ENCODE results near the gene TTC33.

DNA sequence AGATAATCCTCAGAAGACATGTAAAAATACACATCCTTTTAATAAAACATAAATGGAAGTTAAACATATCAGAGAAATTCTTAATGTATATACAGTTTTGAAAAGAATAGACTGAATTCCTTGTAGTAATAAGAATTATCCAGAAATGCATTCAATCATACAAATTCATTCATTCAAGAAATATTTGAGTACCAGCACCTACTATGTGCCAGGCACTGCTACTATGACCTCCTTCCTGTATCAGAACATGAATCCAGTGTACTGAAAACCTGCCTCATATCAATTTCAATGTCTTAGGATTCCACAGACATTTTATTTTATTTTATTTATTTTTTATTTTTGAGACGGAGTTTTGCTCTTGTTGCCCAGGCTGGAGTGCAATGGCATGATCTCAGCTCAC, 29.2 kb upstream of the TTC33 start:
- TF ChIP-seq, protein P1, sequence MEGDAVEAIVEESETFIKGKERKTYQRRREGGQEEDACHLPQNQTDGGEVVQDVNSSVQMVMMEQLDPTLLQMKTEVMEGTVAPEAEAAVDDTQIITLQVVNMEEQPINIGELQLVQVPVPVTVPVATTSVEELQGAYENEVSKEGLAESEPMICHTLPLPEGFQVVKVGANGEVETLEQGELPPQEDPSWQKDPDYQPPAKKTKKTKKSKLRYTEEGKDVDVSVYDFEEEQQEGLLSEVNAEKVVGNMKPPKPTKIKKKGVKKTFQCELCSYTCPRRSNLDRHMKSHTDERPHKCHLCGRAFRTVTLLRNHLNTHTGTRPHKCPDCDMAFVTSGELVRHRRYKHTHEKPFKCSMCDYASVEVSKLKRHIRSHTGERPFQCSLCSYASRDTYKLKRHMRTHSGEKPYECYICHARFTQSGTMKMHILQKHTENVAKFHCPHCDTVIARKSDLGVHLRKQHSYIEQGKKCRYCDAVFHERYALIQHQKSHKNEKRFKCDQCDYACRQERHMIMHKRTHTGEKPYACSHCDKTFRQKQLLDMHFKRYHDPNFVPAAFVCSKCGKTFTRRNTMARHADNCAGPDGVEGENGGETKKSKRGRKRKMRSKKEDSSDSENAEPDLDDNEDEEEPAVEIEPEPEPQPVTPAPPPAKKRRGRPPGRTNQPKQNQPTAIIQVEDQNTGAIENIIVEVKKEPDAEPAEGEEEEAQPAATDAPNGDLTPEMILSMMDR (IDR thresholded peaks at IDR 0.05), result no peak
- TF ChIP-seq POLR2A (IDR thresholded peaks at IDR 0.05), result no peak
